ENCODE results near the gene PRKAG2.

The PRKAG2 gene

GRCh38 chr7:151790830-151791620 lies 85.9 kb downstream of the PRKAG2 start:
- Histone ChIP-seq H3K4me3 (ENCODE audit: low read depth in 1 of 2, low read length in 1 of 2) (no peak overlapping the region), H3K36me3 (no peaks in the 10 kb centered on the region), H3K4me1 (ENCODE audit: control insufficient read depth in 1 of 2, insufficient read depth in 1 of 2, low read depth in 1 of 2, low read length in 1 of 2) (peaks cover 0 to 5% of the 10 kb centered on the region in 2 experiments), H3K27me3 (no peaks in the 10 kb centered on the region), H3K9me3 (no peaks in the 10 kb centered on the region), H3K27ac (no peak overlapping the region)
- no peak for TF ChIP-seq CTCF (IDR thresholded peaks at IDR 0.05)

- no peaks in the 10 kb centered on the region for H3K27me3 ChIP-seq
- H3K9me3 ChIP-seq = no peaks in the 10 kb centered on the region
- H3K4me3 ChIP-seq (ENCODE audit: low read depth in 1 of 2, low read length in 1 of 2) = no peak overlapping the region
- H3K27ac ChIP-seq = no peak overlapping the region
- TF ChIP-seq CTCF (IDR thresholded peaks at IDR 0.05) = no peak
- peaks cover 0 to 5% of the 10 kb centered on the region in 2 experiments for H3K4me1 ChIP-seq (ENCODE audit: control insufficient read depth in 1 of 2, insufficient read depth in 1 of 2, low read depth in 1 of 2, low read length in 1 of 2)
- H3K36me3 ChIP-seq = no peaks in the 10 kb centered on the region
These were observed 86.7 kb downstream of the PRKAG2 start for GRCh38 chr7:151790095-151790829.

GRCh38 chr7:151789380-151789947 lies 87.5 kb downstream of the PRKAG2 start:
- no peak overlapping the region for H3K4me3 ChIP-seq (ENCODE audit: low read depth in 1 of 2, low read length in 1 of 2)
- H3K27me3 ChIP-seq = no peaks in the 10 kb centered on the region
- no peaks in the 10 kb centered on the region for H3K9me3 ChIP-seq
- H3K27ac ChIP-seq = no peak overlapping the region
- TF ChIP-seq CTCF (IDR thresholded peaks at IDR 0.05) = no peak
- no peaks in the 10 kb centered on the region for H3K36me3 ChIP-seq
- H3K4me1 ChIP-seq (ENCODE audit: control insufficient read depth in 1 of 2, insufficient read depth in 1 of 2, low read depth in 1 of 2, low read length in 1 of 2) = peaks cover 0 to 5% of the 10 kb centered on the region in 2 experiments

GRCh38 chr7:151787348-151787747 lies 89.6 kb downstream of the PRKAG2 start:
- peaks cover 9% of the 10 kb centered on the region for H3K27me3 ChIP-seq
- no peaks in the 10 kb centered on the region for H3K36me3 ChIP-seq
- no peak for TF ChIP-seq CTCF (IDR thresholded peaks at IDR 0.05)
- H3K9me3 ChIP-seq = no peaks in the 10 kb centered on the region
- H3K4me3 ChIP-seq (ENCODE audit: low read depth in 1 of 2, low read length in 1 of 2) = no peak overlapping the region
- peaks cover 8 to 10% of the 10 kb centered on the region in 2 experiments for H3K4me1 ChIP-seq (ENCODE audit: control insufficient read depth in 1 of 2, insufficient read depth in 1 of 2, low read depth in 1 of 2, low read length in 1 of 2)
- H3K27ac ChIP-seq = no peak overlapping the region

- Histone ChIP-seq H3K9me3 (no peaks in the 10 kb centered on the region), H3K27me3 (peaks cover 9% of the 10 kb centered on the region), H3K4me1 (ENCODE audit: control insufficient read depth in 1 of 2, insufficient read depth in 1 of 2, low read depth in 1 of 2, low read length in 1 of 2) (peaks cover 8 to 11% of the 10 kb centered on the region in 2 experiments), H3K36me3 (no peaks in the 10 kb centered on the region), H3K4me3 (ENCODE audit: low read depth in 1 of 2, low read length in 1 of 2) (no peak overlapping the region), H3K27ac (no peak overlapping the region)
- no peak for TF ChIP-seq CTCF (IDR thresholded peaks at IDR 0.05)
These were observed 90.0 kb downstream of the PRKAG2 start for GRCh38 chr7:151786936-151787335.

Data from neutrophil (primary cell).